ENCODE results near the gene CCDC24.

Gene CCDC24

GRCh38 chr1:43953361-43953760 lies 38.0 kb upstream of the CCDC24 start:
- Histone ChIP-seq H3K27me3 (ENCODE audit: control insufficient read depth, insufficient read depth, low read length) (no peaks in the 10 kb centered on the region), H3K36me3 (ENCODE audit: control insufficient read depth, insufficient read depth, low read length) (no peaks in the 10 kb centered on the region), H3K4me1 (ENCODE audit: control insufficient read depth, insufficient read depth, low read length) (peaks cover under 1% of the 10 kb centered on the region), H3K9me3 (ENCODE audit: control insufficient read depth, low read length) (no peaks in the 10 kb centered on the region), H3K9ac (ENCODE audit: low read length) (no peak overlapping the region), H3K4me3 (ENCODE audit: low read length) (no peak overlapping the region)

- Histone ChIP-seq H3K36me3 (ENCODE audit: control insufficient read depth, insufficient read depth, low read length) (no peaks in the 10 kb centered on the region), H3K27me3 (ENCODE audit: control insufficient read depth, insufficient read depth, low read length) (no peaks in the 10 kb centered on the region), H3K4me3 (ENCODE audit: low read length) (no peak overlapping the region), H3K4me1 (ENCODE audit: control insufficient read depth, insufficient read depth, low read length) (no peaks in the 10 kb centered on the region), H3K9me3 (ENCODE audit: control insufficient read depth, low read length) (no peaks in the 10 kb centered on the region), H3K9ac (ENCODE audit: low read length) (no peak overlapping the region)
These were observed 37.4 kb upstream of the CCDC24 start for GRCh38 chr1:43954036-43954435.

GRCh38 chr1:43956234-43956633 lies 35.2 kb upstream of the CCDC24 start:
- Histone ChIP-seq H3K4me3 (ENCODE audit: low read length) (no peak overlapping the region), H3K4me1 (ENCODE audit: control insufficient read depth, insufficient read depth, low read length) (no peaks in the 10 kb centered on the region), H3K9ac (ENCODE audit: low read length) (no peak overlapping the region), H3K36me3 (ENCODE audit: control insufficient read depth, insufficient read depth, low read length) (no peaks in the 10 kb centered on the region), H3K27me3 (ENCODE audit: control insufficient read depth, insufficient read depth, low read length) (no peaks in the 10 kb centered on the region), H3K9me3 (ENCODE audit: control insufficient read depth, low read length) (no peaks in the 10 kb centered on the region)

- no peaks in the 10 kb centered on the region for H3K9me3 ChIP-seq (ENCODE audit: control insufficient read depth, low read length)
- no peak overlapping the region for H3K9ac ChIP-seq (ENCODE audit: low read length)
- no peak overlapping the region for H3K4me3 ChIP-seq (ENCODE audit: low read length)
- no peaks in the 10 kb centered on the region for H3K27me3 ChIP-seq (ENCODE audit: control insufficient read depth, insufficient read depth, low read length)
- H3K36me3 ChIP-seq (ENCODE audit: control insufficient read depth, insufficient read depth, low read length) = no peaks in the 10 kb centered on the region
- H3K4me1 ChIP-seq (ENCODE audit: control insufficient read depth, insufficient read depth, low read length) = no peaks in the 10 kb centered on the region
These were observed 33.9 kb upstream of the CCDC24 start for GRCh38 chr1:43957407-43958040.

- Histone ChIP-seq H3K9me3 (ENCODE audit: control insufficient read depth, low read length) (no peaks in the 10 kb centered on the region), H3K4me3 (ENCODE audit: low read length) (no peak overlapping the region), H3K36me3 (ENCODE audit: control insufficient read depth, insufficient read depth, low read length) (no peaks in the 10 kb centered on the region), H3K9ac (ENCODE audit: low read length) (no peak overlapping the region), H3K27me3 (ENCODE audit: control insufficient read depth, insufficient read depth, low read length) (no peaks in the 10 kb centered on the region), H3K4me1 (ENCODE audit: control insufficient read depth, insufficient read depth, low read length) (no peaks in the 10 kb centered on the region)
These were observed 32.8 kb upstream of the CCDC24 start for GRCh38 chr1:43958351-43959255.

- Histone ChIP-seq H3K9me3 (ENCODE audit: control insufficient read depth, low read length) (no peaks in the 10 kb centered on the region), H3K27me3 (ENCODE audit: control insufficient read depth, insufficient read depth, low read length) (no peaks in the 10 kb centered on the region), H3K36me3 (ENCODE audit: control insufficient read depth, insufficient read depth, low read length) (no peaks in the 10 kb centered on the region), H3K9ac (ENCODE audit: low read length) (no peak overlapping the region), H3K4me1 (ENCODE audit: control insufficient read depth, insufficient read depth, low read length) (no peaks in the 10 kb centered on the region), H3K4me3 (ENCODE audit: low read length) (no peak overlapping the region)
These were observed 30.6 kb upstream of the CCDC24 start for GRCh38 chr1:43960798-43961197.

GRCh38 chr1:43961692-43962091 lies 29.7 kb upstream of the CCDC24 start:
- Histone ChIP-seq H3K4me1 (ENCODE audit: control insufficient read depth, insufficient read depth, low read length) (no peaks in the 10 kb centered on the region), H3K27me3 (ENCODE audit: control insufficient read depth, insufficient read depth, low read length) (no peaks in the 10 kb centered on the region), H3K36me3 (ENCODE audit: control insufficient read depth, insufficient read depth, low read length) (no peaks in the 10 kb centered on the region), H3K4me3 (ENCODE audit: low read length) (no peak overlapping the region), H3K9ac (ENCODE audit: low read length) (no peak overlapping the region), H3K9me3 (ENCODE audit: control insufficient read depth, low read length) (no peaks in the 10 kb centered on the region)

GRCh38 chr1:43962324-43962723 lies 29.1 kb upstream of the CCDC24 start:
- Histone ChIP-seq H3K4me1 (ENCODE audit: control insufficient read depth, insufficient read depth, low read length) (no peaks in the 10 kb centered on the region), H3K36me3 (ENCODE audit: control insufficient read depth, insufficient read depth, low read length) (no peaks in the 10 kb centered on the region), H3K27me3 (ENCODE audit: control insufficient read depth, insufficient read depth, low read length) (no peaks in the 10 kb centered on the region), H3K9me3 (ENCODE audit: control insufficient read depth, low read length) (no peaks in the 10 kb centered on the region), H3K9ac (ENCODE audit: low read length) (no peak overlapping the region), H3K4me3 (ENCODE audit: low read length) (no peak overlapping the region)

GRCh38 chr1:43963006-43963405 lies 28.4 kb upstream of the CCDC24 start:
- no peak overlapping the region for H3K4me3 ChIP-seq (ENCODE audit: low read length)
- H3K9ac ChIP-seq (ENCODE audit: low read length) = no peak overlapping the region

GRCh38 chr1:43963890-43964289 lies 27.5 kb upstream of the CCDC24 start:
- H3K4me1 ChIP-seq (ENCODE audit: control insufficient read depth, insufficient read depth, low read length) = no peaks in the 10 kb centered on the region
- H3K27me3 ChIP-seq (ENCODE audit: control insufficient read depth, insufficient read depth, low read length) = no peaks in the 10 kb centered on the region
- no peak overlapping the region for H3K9ac ChIP-seq (ENCODE audit: low read length)
- H3K9me3 ChIP-seq (ENCODE audit: control insufficient read depth, low read length) = no peaks in the 10 kb centered on the region
- H3K36me3 ChIP-seq (ENCODE audit: control insufficient read depth, insufficient read depth, low read length) = no peaks in the 10 kb centered on the region
- no peak overlapping the region for H3K4me3 ChIP-seq (ENCODE audit: low read length)

More at GRCh38 chr1:43963006-43963405, 28.4 kb upstream of the CCDC24 start:
- Histone ChIP-seq H3K27me3 (ENCODE audit: control insufficient read depth, insufficient read depth, low read length) (no peaks in the 10 kb centered on the region), H3K4me1 (ENCODE audit: control insufficient read depth, insufficient read depth, low read length) (no peaks in the 10 kb centered on the region), H3K9me3 (ENCODE audit: control insufficient read depth, low read length) (no peaks in the 10 kb centered on the region), H3K36me3 (ENCODE audit: control insufficient read depth, insufficient read depth, low read length) (no peaks in the 10 kb centered on the region)

GRCh38 chr1:43965316-43965715 lies 26.1 kb upstream of the CCDC24 start:
- Histone ChIP-seq H3K9ac (ENCODE audit: low read length) (no peak overlapping the region), H3K27me3 (ENCODE audit: control insufficient read depth, insufficient read depth, low read length) (no peaks in the 10 kb centered on the region), H3K4me1 (ENCODE audit: control insufficient read depth, insufficient read depth, low read length) (peaks cover 7% of the 10 kb centered on the region), H3K9me3 (ENCODE audit: control insufficient read depth, low read length) (no peaks in the 10 kb centered on the region), H3K36me3 (ENCODE audit: control insufficient read depth, insufficient read depth, low read length) (no peaks in the 10 kb centered on the region), H3K4me3 (ENCODE audit: low read length) (no peak overlapping the region)

- no peaks in the 10 kb centered on the region for H3K9me3 ChIP-seq (ENCODE audit: control insufficient read depth, low read length)
- H3K36me3 ChIP-seq (ENCODE audit: control insufficient read depth, insufficient read depth, low read length) = no peaks in the 10 kb centered on the region
- H3K4me3 ChIP-seq (ENCODE audit: low read length) = no peak overlapping the region
- no peaks in the 10 kb centered on the region for H3K27me3 ChIP-seq (ENCODE audit: control insufficient read depth, insufficient read depth, low read length)
- H3K9ac ChIP-seq (ENCODE audit: low read length) = no peak overlapping the region
- peaks cover 13% of the 10 kb centered on the region for H3K4me1 ChIP-seq (ENCODE audit: control insufficient read depth, insufficient read depth, low read length)
These were observed 23.0 kb upstream of the CCDC24 start for GRCh38 chr1:43968348-43968948.
